Measurements from ENCODE around the gene GP1BA. TPM values are rescaled to one million over a fixed set of nuclear protein-coding genes. Genes with fewer than 3 reads are reported as not detected.

GP1BA gene
- total RNA-seq, 1 donor from 2014 or later = 0.22 TPM

DNA sequence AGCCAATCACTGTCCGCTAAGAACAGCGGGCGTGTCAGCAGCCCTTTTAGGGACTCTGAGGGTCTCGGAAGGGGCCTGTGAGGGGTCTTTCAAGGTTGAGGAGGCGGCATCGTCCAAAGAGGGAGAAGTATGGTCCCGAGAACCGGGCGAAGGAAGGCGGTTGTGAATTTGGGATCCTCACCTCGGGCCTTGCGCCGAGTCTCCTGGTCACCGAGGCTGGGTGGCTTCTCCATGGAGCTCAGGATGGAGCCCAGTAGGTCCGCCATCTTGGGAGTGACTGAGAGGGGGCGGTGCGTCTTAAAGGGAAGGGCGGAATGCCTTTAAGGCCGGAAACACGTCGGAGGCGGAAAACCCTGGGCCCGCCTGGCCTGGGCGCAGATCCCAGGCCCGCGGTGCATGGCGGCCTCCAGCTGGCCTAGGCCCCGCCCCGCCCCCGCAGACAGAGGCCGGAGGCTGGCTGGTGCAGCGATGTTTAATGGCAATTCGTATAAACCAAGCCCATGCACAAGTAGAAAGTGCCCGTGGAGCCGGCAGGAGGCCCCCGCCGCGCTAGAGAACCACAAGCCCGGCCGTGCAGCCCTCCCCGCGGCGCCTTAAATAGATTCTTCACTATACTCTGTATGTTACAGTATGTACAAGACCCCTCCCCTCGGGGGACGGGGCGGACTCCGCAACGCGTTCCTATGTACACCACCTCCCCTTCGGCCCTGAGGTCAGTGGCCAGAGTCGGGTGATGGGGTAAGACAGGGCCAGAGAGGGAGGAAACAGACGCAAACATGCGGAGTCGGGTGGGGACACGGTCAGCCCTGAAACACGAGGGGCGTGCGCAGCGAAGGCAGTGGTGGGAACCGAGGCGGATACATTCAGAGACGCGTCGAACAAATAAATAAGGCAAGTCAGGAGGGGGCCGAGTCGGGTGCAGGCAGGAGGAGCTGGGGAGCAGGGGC is 35.7 kb downstream of the GP1BA start, which contains the start of gene SPAG7:
SPAG7 (minus strand) TSS at position 279 of the 947 bp plus-strand sequence; CDS start at position 266, 13 bp downstream.
- intact Hi-C loops (cut with micrococcal nuclease) = no loop called here
- no peak for TF ChIP-seq CTCF (IDR thresholded peaks at IDR 0.05; ENCODE audit: borderline replicate concordance)

GRCh38 chr17:4968486-4969046 is 36.5 kb downstream of the GP1BA start:
- no peak for DNase-seq
- no peaks in the 10 kb centered on the region for H3K27me3 ChIP-seq (ENCODE audit: low read depth)
- peaks cover 31% of the 10 kb centered on the region for H3K36me3 ChIP-seq
- peak overlapping the region; percentile 98 for H3K27ac ChIP-seq (replicated peaks)
- peak overlapping the region; percentile 90 for H3K4me3 ChIP-seq
- TF ChIP-seq CTCF (IDR thresholded peaks at IDR 0.05; ENCODE audit: borderline replicate concordance) = no peak
- intact Hi-C loops (cut with micrococcal nuclease) = no loop called here
- H3K4me1 ChIP-seq = peaks cover 61% of the 10 kb centered on the region
- no peaks in the 10 kb centered on the region for H3K9me3 ChIP-seq (replicated peaks)

More for the DNA sequence above, 35.7 kb downstream of the GP1BA start, which contains the start of gene SPAG7:
- no peaks in the 10 kb centered on the region for H3K27me3 ChIP-seq (ENCODE audit: low read depth)
- H3K27ac ChIP-seq (replicated peaks) = peak within 1 kb of the TSS; percentile 98
- H3K4me3 ChIP-seq = peak within 1 kb of the TSS; percentile 90
- no peaks in the 10 kb centered on the region for H3K9me3 ChIP-seq (replicated peaks)
- peak; percentile 94 for DNase-seq
- H3K4me1 ChIP-seq = peaks cover 54% of the 10 kb centered on the region
- H3K36me3 ChIP-seq = peaks cover 28% of the 10 kb centered on the region

DNA sequence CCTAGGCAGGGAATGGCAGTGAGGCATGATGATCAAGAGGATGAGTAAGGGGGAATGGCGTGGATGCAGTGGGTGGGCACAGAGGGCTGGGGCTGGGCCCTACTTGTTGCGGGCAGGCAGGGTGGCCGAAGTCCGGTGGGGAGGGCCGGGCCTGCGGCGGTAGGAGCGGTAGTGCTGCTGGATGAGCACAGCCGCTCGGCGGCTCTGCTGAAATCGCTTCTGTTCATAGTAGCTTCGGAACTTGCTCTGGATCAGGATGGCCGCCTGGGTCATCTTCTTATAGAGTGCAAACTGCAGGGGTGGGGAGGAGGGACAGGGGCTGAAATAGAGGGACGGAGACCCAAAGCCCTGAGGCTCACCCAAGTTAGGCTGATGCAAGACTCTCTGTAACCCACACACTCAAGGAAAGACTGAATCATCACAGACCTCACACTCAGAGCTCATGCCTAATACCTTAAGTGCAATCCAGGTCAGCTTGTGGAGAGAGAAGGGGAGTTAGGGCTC is 37.0 kb downstream of the GP1BA start:
- TF ChIP-seq CTCF (IDR thresholded peaks at IDR 0.05; ENCODE audit: borderline replicate concordance) = no peak
- no peak for DNase-seq
- intact Hi-C loops (cut with micrococcal nuclease) = no loop called here
- peaks cover 65% of the 10 kb centered on the region for H3K4me1 ChIP-seq
- H3K4me3 ChIP-seq = peak overlapping the region; percentile 90
- H3K36me3 ChIP-seq = peaks cover 32% of the 10 kb centered on the region
- no peaks in the 10 kb centered on the region for H3K9me3 ChIP-seq (replicated peaks)
- no peaks in the 10 kb centered on the region for H3K27me3 ChIP-seq (ENCODE audit: low read depth)
- H3K27ac ChIP-seq (replicated peaks) = peak overlapping the region; percentile 98

DNA sequence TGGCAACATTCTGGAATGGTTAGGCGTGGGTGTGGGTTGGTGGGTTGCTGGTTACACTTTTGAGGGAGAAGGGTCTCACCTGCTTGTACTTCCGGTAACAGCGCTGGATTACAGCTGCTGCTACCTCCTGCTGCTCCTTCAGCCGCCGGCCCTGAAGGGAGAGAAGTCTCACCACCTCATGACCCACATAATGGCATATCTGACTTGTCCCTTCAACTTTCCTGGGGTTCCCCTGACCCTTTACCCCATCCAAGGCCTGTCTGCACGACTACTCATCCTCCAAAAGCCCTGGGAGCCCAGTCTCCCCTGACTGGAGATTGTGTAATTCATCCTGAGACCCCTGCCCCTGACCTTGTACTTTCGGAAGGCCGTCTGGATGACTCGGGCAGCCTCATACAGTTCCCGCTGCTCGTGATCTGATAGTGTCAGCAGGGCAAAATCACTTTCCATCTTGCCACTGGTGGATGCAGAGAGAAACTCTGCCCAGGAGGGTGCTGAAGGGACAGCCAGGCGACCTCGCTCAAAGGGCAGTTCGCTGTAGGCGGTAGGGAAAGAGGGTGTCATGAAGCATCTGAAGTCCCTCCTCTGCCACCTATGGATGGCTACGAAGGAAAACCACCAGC is 37.6 kb downstream of the GP1BA start:
- Histone ChIP-seq H3K27ac (replicated peaks) (peak overlapping the region; percentile 98), H3K9me3 (replicated peaks) (no peaks in the 10 kb centered on the region)

More for the DNA sequence above, 37.6 kb downstream of the GP1BA start:
- peak overlapping the region; percentile 90 for H3K4me3 ChIP-seq
- H3K27me3 ChIP-seq (ENCODE audit: low read depth) = no peaks in the 10 kb centered on the region
- peaks cover 32% of the 10 kb centered on the region for H3K36me3 ChIP-seq
- no peak for TF ChIP-seq CTCF (IDR thresholded peaks at IDR 0.05; ENCODE audit: borderline replicate concordance)
- intact Hi-C loops (cut with micrococcal nuclease) = no loop called here
- peaks cover 71% of the 10 kb centered on the region for H3K4me1 ChIP-seq
- no peak for DNase-seq

Measured in left ventricle myocardium inferior (tissue), 1 donor.